ENCODE data around the gene PRUNE2.

- TF ChIP-seq CTCF (IDR thresholded peaks at IDR 0.05) (no peak), POLR2A (IDR thresholded peaks at IDR 0.05) (no peak)
These were observed 21.1 kb downstream of the PRUNE2 start for GRCh38 chr9:76884823-76885222.
